Right lobe of liver (tissue), 4 donors: ENCODE measurements around the gene C16orf54.

Source experiments
- POLR2A ChIP-seq: fragments of 450-650 bp; IDR thresholded peaks from one replicate; pipeline ENCODE4 v1.6.1; 2017; ENCODE audit warnings: antibody characterized with exemption, mild to moderate bottlenecking
- TF ChIP-seq, protein P1 (sequence below), 4 donors: fragments of 200-600 bp in 3 of 4; fragments of 450-650 bp in 1 of 4; IDR thresholded peaks; one replicate each; pipeline versions ENCODE4 v1.5.1 to v1.8.0; 2016 to 2022; ENCODE audit warnings: antibody characterized with exemption in 4 of 4, mild to moderate bottlenecking in 2 of 4
- donor health status: DM: no; HTN: no; CAD: no.
- donor health status: DM: no; HTN: no; CAD: no.
- donor health status: DM: no; HTN: yes; CAD: no.

GRCh38 chr16:29790183-29790948 lies 44.6 kb upstream of the C16orf54 start, which contains the start of gene KIF22:
- TF ChIP-seq, protein P1, sequence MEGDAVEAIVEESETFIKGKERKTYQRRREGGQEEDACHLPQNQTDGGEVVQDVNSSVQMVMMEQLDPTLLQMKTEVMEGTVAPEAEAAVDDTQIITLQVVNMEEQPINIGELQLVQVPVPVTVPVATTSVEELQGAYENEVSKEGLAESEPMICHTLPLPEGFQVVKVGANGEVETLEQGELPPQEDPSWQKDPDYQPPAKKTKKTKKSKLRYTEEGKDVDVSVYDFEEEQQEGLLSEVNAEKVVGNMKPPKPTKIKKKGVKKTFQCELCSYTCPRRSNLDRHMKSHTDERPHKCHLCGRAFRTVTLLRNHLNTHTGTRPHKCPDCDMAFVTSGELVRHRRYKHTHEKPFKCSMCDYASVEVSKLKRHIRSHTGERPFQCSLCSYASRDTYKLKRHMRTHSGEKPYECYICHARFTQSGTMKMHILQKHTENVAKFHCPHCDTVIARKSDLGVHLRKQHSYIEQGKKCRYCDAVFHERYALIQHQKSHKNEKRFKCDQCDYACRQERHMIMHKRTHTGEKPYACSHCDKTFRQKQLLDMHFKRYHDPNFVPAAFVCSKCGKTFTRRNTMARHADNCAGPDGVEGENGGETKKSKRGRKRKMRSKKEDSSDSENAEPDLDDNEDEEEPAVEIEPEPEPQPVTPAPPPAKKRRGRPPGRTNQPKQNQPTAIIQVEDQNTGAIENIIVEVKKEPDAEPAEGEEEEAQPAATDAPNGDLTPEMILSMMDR (IDR thresholded peaks at IDR 0.05): peak; percentile 75 to 77 (median 76)
- TF ChIP-seq POLR2A: peak; percentile 82
